Pons (tissue), 1 donor: ENCODE results near the gene FCHSD2.
"Not testable (repeated sequence)": the region's sequence is repeated elsewhere in the genome, so short reads cannot be mapped to it uniquely, and the experiment has no call there.

Experiments
- DNase-seq: peaks from one replicate; pipeline ENCODE4 v3.0.0-alpha.2; 2016; ENCODE audit warnings: low spot score

The FCHSD2 gene

DNA sequence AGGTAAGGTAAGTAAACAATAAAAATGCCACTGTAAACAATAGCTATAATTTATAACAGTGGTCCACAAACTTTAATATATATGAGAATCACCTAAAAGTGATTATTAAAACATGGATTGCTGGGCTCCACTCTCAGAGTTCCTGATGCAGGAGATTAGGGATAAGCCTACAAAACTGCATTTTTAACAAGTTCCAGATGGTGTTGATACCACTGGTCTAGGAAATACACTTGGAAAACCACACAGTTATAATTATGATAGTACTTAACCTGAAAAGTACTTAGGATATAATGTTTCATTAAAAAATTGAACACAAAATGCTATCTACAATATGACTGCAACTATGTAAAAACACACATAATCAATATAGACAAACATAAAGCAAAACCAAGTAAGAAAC lies 20.4 kb downstream of the FCHSD2 start:
- DNase-seq: no peak

- no peak for DNase-seq
Observed at GRCh38 chr11:73117071-73117470, 25.0 kb downstream of the FCHSD2 start.

DNA sequence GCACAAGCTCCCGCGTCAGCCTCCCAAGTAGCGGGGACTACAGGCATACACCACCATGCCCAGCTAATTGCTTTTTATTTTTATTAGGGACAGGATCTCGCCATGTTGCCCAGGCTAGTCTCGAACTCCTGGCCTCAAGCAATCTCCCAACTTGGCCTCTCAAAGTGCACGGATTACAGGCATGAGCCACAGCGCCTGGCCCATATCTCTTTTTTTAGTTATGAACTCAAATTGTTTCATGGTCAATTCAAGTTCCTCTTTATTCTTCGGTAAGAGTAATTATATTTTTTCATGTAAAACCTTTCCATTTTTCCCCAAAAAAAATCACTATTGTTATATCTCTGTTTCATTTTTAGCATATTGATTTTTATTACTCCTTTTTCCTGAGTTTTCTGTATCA lies 25.5 kb downstream of the FCHSD2 start:
- no peak for DNase-seq

DNA sequence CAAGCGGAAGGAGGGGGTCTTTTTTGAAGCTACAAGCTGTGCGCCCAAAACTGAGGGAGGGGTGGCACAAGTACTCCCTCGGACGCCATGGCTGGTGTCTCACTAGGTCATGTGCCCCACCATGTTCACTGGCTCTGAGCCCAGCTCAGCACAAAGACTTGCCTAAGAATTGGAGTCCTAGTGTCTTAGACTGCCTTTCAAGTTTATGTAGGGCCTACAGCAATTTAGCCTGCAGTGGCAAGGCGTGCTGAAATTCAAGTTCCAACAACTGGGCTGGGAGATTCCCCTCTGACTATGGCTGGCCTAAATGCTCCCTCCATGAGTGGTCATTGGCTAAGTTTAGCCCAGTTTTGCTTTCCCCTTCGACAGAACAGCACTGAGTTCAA lies 27.3 kb downstream of the FCHSD2 start:
- DNase-seq: no peak

GRCh38 chr11:73114110-73114834 lies 27.8 kb downstream of the FCHSD2 start:
- no peak for DNase-seq

DNA sequence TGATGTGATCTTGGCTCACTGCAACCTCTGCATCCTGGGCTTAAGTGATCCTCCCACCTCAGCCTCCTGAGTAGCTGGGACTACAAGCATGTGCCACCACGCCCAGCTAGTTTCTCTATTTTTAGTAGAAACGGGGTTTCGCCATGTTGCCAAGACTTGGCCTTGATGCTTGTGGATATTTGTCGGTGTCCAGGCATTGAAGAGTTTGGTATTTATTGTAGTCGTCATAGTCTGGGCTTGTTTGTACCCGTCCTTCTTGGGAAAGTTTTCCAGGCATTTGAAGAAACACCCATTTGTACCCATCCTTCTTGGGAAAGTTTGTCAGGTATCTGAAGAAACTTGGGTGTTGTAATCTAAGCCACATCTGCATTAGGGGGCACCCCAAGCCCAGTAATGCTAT lies 28.7 kb downstream of the FCHSD2 start:
- DNase-seq: no peak

DNA sequence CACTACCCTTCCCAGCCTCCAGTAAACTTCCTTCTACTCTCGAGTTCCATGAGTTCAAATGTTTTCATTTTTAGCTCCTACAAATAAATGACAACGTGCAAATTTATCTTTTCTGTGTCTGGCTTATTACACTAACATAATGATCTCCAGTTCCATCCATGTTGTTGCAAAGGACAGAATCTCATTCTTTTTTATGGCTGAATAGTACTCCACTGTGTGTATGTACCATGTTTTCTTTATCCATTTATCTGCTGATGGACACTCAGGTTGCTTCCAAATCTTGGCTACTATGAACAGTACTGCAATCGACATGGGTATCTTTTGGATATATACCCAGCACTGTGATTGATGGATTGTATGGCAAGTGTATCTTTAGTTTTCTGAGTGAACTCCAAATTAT lies 34.5 kb downstream of the FCHSD2 start:
- DNase-seq: no peak

DNA sequence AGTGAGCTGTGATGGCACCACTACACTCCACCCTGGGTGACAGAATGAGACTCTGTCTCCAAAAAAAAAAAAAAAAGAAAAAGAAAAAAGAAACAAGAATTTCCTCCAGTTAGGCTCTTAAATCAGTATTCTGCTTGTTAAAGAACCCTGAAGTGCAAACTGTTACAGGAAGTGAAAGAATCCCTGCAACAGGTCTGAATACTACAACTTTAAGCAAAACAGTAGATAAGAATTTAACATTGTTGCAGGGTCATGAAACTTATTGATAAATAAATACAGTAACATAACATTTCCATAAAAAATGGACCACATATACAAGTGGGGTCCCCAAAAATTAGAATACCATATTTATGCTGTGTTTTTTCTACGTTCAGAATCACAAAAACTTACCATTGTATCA lies 35.8 kb downstream of the FCHSD2 start:
- DNase-seq: no peak

- no peak for DNase-seq
Observed at GRCh38 chr11:73100578-73100977, 41.5 kb downstream of the FCHSD2 start.

- no peak for DNase-seq
Observed at GRCh38 chr11:73099512-73100266, 42.4 kb downstream of the FCHSD2 start.

DNA sequence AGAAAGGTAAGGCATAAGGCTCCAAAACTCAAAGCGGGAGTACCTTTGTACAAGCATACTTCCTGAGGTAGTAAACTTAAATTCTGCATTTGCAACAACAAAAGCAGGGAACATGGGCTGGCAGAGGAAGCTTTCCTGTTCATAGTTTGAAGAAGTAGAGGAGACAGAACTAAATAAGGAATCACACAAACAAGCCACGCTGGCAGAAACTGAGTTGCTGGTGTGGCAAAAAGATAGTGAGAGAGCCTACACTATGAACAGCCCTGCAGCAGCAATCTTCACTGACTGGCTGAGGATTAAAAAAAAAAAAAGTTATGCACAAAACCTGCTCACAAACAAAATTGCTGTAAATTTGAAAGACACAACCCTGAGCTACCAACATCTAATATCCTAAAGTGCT lies 46.5 kb downstream of the FCHSD2 start:
- peak; percentile 79 for DNase-seq

- DNase-seq: no peak
Observed at GRCh38 chr11:73091521-73092305, 50.4 kb downstream of the FCHSD2 start.

GRCh38 chr11:73087730-73088129 lies 54.4 kb downstream of the FCHSD2 start:
- no peak for DNase-seq

GRCh38 chr11:73085189-73085875 lies 56.8 kb downstream of the FCHSD2 start:
- peak; percentile 74 for DNase-seq

GRCh38 chr11:73078631-73079030 lies 63.5 kb downstream of the FCHSD2 start:
- DNase-seq: no peak

- DNase-seq: no peak
Observed at GRCh38 chr11:73077454-73077853, 64.7 kb downstream of the FCHSD2 start.

DNA sequence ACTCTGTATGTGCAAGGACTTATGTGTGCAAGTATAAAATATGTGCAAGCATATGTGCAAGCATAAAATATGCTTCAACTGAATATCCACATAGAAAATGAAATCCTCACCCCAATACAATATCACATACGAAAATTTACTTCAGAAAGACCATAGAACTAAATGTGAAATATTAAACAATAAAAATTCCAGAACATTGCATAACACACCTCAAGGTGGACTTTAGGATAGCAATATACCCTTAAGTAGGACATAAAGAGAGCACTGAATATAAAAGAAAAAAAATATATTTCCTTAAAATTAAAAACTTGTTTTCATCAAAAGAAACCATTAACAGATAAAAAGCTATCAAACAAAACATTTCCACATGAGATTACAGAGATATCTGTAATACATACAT lies 67.8 kb downstream of the FCHSD2 start:
- no peak for DNase-seq

- DNase-seq: peak; percentile 29
Observed at GRCh38 chr11:73072935-73073481, 69.1 kb downstream of the FCHSD2 start.

DNA sequence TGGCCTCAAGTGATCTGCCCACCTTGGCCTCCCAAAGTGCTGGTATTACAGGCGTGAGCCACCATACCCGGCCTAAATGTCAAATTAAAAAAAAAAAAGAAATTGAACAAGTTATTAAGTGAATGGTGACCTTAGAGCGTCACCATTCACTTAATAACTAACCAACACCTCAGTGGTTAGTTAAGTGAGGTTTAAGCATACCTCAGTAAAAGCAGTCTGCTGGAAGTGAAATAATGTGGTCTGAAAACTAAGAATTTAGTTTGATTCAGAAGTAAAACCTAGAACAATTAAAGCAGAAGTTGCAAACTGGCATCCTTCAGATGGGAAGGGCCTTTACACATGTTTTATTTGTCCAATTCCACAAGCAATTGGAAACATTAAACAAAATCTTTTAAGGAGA lies 71.5 kb downstream of the FCHSD2 start:
- DNase-seq: no peak

- not testable (repeated sequence) for DNase-seq
Observed at GRCh38 chr11:73061857-73062424, 80.2 kb downstream of the FCHSD2 start.

DNA sequence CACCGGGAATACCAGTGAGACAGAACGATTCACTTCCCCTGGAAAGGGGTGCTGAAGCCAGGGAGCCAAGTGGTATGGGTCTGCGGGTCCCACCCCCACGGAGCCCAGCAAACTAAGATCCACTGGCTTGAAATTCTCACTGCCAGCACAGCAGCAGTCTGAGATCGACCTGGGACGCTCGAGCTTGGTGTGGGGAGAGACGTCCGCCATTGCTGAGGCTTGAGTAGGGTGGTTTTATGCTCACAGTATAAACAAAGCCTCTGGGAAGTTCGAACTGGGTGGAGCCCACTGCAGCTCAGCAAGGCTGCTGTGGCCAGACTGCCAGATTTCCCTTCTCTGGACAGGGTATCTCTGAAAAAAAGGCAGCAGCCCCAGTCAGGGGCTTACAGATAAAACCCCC lies 80.7 kb downstream of the FCHSD2 start:
- DNase-seq: not testable (repeated sequence)

DNA sequence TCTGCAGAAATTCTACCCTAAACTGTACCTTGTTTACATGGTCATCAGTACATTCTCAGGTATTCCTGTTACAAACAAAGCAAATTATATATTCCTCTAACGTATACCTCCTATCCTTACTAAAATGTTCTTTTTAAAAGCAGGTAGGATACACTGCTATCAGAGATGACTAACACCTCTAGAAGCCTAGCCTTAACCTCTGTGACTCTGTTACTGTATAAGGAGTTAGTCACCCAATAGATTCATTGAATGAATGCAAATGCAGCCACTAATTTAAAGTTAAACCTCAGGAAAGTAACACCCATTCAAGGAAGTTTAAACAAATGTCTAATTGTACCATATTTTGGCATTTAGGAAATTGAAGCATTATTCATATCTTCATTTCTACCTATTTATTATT lies 82.2 kb downstream of the FCHSD2 start:
- no peak for DNase-seq
